ENCODE data around the gene SPSB2.
"Not testable (repeated sequence)": the region's sequence is repeated elsewhere in the genome, so short reads cannot be mapped to it uniquely, and the experiment has no call there.

SPSB2 gene

DNA sequence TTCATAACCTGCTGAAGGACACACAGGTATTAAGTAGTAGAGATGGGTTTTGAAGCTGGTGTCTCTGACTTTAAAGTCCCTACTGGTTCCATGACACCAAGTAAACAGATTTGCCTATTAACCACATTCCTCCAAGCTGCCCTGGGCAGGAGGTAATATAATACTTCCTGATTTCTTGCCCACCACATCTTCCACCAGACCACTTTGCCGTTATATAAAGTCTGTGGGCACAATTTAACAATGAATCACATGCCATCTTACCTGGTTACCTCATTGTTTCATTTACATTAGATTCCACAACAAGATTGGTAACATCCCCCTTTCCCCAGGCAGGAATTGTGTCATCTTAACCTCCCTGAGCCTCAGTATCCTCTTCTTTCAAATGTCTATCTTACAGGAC lies 30.6 kb upstream of the SPSB2 start:
- DNase-seq = no peak

DNA sequence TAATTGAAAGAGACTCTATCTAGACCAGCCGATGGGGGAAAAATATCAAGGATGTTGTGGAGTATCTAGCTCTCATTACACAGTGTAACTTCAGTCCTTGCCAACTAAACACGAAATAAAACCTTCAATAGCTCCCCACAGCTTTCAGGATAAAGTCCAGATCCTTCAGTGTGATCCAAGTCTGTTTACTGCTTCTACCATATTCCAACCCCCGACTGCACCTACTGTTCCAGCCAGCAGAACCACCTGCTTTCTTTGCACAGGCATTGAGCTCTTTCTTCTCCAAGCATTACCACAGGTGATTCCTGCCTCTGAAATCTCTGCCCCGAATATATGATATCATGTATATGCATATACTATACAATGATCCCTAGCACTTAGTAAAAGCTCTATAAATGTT lies 29.3 kb upstream of the SPSB2 start:
- DNase-seq = no peak

DNA sequence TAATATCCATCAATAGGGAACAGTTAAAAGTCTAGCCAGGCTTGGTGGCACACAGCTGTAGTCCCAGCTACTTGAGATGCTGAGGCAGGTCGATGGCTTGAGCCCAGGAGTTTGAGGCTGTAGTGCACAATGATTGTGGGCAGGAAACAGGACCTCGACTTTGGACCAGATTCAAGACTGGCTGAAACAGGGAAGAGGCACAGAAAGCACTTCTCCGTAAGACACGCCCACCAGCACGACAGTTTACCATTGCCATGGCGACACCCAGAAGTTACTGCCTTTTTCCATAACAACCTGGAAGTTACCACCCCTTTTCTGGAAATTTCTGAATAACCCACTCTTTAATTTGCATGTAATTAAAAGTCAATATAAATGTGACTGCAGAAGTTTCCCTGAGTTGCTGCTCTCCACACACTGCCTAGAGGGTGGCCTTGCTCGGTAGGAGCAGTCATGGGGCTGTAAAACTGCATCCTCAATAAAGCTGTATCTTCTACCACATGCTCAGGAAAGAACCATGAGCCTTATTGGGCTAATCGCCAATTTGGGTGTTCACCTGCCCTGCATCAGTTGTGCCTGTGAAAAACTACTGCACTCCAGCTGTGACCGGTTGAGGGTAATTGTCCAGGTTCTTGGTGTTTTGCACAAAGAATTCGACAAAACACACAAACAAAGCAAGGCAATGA lies 26.9 kb upstream of the SPSB2 start:
- peak in 42 of 56 donors; percentile 3 to 76 (median 40) for DNase-seq

DNA sequence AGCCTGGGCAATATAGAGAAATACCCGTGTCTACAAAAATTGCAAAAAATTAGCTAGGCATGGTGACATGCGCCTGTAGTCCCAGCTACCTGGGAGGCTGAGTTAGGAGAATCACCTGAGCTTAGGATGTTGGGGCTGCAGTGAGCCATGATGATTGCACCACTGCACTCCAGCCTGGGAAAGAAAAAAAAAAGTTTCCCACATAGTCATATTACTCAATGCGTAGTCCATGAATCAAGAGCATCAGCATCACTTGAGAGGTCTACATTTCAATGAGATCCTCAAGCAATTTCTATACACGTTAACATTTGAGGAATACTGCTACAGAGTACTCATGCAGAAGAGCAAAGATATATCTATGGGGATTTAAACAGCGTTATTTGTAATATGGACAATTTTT lies 26.3 kb upstream of the SPSB2 start:
- DNase-seq = no peak

DNA sequence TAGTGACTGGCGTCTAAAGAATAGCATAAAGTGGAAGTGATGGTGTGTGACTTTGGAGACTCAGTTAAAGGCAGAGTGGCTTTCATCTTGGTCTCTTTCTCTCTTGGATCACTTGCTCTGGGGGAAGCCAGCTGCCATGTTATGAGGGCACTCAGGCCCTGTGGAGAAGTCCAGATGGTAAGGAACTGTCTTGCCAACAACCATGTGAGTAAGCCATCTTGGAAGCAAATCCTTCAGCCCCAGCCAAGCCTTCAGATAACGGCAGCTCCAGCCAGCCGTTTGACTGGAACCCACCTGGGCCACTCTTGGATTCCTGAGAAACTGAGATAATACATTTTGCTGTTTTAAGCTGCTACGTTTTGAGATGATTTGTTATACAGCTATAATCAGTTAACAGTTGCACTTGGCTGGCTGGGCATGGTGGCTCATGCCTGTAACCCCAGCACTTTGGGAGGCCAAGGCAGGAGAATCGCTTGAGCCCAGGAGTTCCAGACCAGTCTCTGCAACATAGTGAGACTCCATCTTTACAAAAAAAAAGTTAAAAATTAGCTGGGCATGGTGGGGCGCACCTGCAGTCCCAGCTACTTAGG lies 23.8 kb upstream of the SPSB2 start:
- DNase-seq = no peak

DNA sequence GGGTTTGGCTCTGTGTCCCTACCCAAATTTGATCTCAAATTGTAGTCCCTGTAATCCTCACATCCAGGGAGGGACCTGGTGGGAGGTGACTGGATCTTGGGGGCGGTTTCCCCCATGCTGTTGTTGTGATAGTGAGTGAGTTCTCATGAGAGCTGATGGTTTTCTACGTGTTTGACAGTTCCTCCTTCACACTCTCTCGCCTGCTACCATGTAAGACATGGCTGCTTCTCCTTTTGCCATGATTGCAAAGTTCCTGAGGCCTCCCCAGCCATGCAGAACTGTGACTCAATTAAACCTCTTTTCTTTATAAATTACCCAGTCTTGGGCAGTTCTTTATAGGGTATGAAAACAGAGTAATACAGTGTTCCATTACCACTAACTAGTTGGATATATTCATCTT lies 21.2 kb upstream of the SPSB2 start:
- no peak for DNase-seq

DNA sequence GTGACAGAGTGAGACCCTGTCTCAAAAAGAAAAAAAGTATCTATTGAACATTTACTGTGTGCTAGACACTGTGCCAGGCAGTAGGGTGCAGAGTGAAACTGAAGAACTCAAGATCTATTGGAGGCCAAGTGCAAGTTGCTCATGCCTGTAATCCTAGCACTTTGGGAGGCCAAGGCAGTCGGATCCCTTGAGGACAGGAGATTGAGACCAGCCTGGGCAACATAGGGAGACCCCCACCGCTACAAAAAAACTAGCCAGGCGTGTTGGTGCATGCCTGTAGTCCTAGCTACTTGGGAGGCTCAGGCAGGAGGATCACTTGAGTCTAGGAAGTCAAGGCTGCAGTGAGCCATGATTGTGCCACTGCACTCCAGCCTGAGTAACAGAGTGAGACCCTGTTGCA lies 19.6 kb upstream of the SPSB2 start:
- DNase-seq = not testable (repeated sequence)

DNA sequence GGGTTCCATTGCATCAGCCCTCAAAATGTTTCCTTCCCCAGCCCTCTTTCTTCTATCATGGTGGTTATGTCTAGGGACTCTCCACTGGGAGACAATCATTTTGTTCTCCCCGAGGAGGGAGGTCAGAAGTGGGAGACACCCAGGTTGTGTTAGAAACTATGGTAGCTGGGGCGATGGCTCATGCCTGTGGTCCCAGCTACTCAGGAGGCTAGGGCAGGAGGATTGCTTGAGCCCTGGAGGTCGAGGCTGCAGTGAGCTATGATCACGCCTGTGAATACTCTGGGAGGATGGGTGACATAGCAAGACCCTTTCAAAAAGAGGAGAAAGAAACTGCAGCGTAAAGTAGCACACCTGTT lies 18.5 kb upstream of the SPSB2 start:
- no peak for DNase-seq

DNA sequence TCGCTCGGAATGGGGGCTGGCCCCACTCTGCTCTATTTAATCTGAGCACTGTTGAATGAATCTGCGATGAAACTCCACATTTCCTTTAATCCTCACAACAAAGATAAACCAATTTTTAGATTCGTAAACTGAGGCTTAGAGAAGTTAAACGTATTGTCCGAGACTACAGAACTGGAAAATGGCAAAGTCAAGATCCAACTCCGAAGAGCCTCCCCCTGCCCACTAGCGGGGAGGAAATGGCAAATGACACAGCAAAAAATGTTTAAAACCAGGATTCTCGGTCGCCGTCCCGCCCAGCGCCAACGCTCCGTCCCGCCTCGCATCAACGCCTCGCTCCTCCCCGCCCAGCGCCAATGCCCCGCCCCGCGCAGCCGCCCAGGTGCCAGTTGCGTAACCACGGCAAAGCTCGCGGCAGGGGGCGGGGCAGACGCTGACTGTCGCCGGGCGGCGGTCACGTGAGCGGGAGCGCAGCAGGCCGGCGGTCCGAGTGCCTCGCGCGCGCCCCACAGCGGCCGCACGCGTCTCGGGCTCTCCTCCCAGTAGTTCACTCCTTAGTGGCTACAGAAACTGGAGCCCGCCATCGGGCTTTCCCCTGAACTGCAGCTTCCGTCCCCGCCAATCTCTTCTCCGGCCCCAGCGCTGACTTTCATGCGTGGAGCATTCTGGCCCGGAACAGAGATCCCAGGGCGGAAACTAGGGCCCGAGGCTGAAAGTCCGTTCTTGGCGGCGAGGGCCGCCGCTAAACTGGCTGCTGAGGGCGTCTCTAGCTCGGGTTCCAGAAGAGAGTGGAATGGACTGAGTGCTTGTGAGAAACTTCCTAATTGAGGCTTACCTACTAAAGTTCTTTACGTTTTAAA lies 17.9 kb upstream of the SPSB2 start:
- DNase-seq = peak; percentile 72 to 99 (median 95)

DNA sequence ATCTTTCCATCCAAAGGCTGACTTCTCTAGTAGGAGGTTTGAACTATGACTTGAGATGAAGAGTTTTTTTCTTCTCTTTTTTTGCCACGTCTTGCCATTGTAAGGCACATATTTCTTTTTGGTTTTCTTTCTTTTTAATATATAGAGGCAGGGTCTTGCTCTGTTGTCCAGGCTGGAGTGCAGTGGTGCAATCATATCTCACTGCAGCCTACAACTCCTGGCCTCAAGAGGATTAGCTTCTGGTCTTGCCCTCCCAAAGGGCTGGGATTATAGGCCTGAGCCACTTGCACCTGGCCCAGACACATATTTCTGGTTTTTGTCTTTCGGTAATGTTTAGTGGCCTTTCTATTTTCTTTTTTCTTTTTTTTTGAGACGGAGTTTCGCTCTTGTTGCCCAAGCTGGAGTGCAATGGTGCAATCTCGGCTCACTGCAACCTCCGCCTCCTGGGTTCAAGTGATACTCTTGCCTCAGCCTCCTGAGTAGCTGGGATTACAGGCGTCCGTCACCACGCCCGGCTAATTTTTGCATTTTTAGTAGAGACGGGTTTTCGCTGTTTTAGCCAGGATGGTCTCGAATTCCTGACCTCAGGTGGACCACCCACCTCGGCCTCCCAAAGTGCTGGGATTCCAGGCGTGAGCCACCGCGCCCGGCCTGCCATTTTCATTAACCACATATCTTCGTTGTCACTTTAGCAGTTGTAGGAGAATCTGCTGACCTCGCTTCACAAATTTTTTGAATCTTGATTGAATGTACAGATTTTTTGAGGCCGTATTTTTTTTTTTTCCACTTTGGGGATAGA lies 16.9 kb upstream of the SPSB2 start:
- not testable (repeated sequence) for DNase-seq

DNA sequence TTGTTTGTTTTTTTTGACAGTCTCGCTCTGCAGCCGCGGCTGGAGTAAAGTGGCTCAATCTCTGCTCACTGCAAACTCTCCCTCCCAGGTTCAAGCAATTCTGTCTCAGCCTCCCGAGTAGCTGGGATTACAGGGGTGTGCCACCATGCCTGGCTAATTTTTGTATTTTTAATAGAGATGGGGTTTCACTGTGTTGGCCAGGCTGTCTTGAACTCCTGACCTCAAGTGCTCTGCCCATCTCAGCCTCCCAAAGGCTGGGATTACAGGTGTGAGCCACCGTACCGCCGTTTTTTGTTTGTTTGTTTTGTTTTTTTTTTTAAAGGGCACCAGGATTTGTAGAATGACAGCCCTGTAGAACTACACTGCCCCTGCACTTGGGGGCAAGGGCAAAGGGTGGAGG lies 15.7 kb upstream of the SPSB2 start:
- not testable (repeated sequence) for DNase-seq

DNA sequence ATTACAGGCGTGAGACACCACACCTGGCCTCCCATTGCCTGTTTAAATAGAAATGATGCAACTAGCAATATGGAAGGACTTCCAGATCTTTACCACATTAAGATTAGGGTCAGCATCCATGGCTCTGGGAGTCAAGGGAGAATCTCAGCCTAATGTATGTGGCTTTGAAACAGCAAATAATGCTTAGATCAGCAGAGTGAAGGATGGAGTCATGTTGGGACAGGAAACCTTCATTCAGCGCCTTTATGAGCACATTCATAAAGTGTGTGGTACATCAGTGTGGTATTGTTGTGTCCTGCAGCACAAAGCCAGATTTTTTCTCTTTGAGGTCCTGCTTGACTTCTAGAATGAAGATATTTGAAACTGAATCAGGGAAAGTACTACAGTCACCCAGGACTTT lies 15.3 kb upstream of the SPSB2 start:
- DNase-seq = no peak

DNA sequence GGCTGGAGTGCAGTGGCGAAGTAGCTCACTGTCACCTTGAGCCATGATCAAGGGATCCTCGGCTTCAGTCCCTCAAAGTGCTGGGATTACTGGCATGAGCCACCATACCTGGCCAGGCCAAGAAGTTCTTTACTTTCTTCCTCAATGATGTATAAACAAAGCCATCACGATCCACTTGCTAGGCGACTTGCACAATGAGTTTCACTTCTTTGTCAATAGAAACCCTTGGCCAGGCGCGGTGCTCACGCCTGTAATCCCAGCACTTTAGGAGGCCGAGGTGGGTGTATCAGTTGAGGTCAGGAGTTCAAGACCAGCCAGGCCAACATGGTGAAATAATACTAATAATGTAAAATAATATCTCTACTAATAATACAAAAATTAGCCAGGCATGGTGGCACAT lies 14.4 kb upstream of the SPSB2 start:
- no peak for DNase-seq

DNA sequence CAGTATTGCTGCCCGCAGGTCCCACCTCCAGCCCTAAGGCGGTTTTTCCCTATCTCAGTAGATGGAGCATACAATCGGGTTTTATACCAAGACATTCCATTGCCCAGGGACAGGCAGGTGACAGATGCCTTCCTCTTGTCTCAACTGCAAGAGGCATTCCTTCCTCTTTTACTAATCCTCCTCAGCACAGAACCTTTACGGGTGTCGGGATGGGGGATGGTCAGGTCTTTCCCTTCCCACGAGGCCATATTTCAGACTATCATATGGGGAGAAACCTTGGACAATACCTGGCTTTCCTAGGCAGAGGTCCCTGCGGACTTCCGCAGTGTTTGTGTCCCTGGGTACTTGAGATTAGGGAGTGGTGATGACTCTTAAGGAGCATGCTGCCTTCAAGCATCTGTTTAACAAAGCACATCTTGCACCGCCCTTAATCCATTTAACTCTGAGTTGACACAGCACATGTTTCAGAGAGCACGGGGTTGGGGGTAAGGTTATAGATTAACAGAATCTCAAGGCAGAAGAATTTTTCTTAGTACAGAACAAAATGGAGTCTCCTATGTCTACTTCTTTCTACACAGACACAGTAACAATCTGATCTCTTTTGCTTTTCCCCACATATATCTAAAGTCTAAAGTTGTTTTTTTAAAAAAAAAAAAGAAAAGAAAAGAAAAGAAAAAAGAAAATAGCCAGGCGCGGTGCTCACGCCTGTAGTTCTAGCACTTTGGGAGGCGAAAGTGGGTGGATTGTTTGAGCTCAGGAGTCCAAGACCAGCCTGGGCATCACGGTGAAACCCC lies 13.3 kb upstream of the SPSB2 start:
- not testable (repeated sequence) for DNase-seq

DNA sequence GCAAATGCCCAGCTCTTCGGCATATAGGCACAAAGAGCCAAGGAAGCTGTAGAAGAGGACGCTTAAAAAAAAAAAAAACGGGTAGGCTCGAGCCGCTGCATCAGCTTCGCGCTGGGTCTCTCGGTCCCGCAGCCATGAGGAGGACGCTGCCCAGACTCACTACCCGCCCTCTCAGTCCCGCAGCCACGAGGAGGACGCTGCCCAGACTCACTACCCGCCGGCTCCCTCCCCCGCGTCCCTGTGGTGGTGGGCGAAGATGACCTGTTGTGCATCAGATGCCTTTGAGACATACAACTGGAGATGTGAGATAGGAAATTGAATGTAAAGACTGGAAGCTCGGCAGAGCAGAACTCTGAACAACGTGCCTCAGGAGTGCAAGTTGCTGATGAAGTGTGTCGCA lies 11.4 kb upstream of the SPSB2 start:
- no peak for DNase-seq

DNA sequence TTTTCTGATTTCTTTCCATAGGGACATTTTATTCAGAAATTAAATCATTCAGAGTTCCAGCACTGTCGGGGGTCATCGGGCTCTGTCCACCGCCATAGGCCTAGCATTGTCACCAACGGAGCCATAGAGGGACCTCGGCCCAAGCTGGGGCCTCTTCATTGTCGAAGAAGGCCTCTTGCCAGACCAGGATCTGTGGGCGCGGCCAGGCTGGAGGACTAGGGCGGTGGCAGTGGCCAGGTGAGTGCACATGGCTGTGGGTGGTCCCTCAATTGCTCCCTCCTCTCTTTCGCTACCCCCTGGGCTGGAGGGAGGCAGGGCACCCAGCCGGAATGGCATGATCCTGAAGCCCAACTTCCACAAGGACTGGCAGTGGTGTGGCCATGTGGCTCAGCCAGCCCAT lies 10.6 kb upstream of the SPSB2 start:
- DNase-seq = no peak

DNA sequence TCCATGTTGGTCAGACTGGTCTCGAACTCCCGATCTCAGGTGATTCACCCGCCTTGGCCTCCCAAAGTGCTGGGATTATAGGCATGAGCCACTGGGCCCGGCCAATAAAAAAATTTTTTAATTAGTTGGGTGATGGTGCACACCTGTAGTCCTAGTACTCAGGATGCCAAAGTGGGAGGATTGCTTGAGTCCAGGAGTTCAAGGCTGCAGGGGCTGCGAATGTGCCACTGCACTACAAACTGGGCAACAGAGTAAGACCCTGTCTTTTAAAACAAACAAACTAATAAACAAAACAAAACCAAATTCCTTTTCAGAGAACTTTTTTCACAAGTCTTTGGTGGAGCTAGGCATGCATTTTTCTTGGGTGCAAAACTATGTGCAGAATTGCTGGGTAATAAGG lies 10.1 kb upstream of the SPSB2 start:
- no peak for DNase-seq

DNA sequence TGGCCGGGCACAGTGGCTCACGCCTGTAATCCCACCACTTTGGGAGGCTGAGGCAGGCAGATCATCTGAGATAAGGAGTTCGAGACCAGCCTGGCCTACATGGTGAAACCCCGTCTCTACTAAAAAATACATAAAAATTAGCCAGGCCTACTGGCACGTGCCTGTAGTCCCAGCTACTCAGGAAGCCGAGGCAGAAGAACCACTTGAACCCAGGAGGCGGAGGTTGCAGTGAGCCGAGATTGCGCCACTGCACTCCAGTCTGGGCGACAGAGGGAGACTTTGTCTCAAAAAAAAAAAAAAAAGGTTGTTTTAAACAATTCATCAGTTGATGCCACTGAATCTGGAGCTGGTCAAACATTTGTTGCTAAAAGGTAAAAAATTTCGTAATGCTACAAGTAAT lies 6.7 kb upstream of the SPSB2 start:
- DNase-seq = not testable (repeated sequence)

DNA sequence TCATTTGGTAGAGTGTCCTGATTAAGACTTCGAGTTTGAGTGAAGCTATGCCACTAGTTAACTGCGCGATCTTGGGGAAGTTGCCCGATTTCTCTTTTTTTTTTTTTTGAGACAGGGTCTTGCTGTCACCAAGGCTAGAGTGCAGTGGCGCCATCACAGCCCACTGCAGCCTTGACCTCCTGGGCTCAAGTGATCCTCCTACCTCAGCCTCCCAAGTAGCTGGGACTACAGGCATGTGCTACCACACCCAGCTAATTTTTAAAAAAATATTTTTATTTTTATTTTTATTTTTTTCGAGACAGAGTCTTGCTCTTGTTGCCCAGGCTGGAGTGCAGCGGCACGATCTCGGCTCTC lies 889 bp upstream of the SPSB2 start:
- not testable (repeated sequence) for DNase-seq

DNA sequence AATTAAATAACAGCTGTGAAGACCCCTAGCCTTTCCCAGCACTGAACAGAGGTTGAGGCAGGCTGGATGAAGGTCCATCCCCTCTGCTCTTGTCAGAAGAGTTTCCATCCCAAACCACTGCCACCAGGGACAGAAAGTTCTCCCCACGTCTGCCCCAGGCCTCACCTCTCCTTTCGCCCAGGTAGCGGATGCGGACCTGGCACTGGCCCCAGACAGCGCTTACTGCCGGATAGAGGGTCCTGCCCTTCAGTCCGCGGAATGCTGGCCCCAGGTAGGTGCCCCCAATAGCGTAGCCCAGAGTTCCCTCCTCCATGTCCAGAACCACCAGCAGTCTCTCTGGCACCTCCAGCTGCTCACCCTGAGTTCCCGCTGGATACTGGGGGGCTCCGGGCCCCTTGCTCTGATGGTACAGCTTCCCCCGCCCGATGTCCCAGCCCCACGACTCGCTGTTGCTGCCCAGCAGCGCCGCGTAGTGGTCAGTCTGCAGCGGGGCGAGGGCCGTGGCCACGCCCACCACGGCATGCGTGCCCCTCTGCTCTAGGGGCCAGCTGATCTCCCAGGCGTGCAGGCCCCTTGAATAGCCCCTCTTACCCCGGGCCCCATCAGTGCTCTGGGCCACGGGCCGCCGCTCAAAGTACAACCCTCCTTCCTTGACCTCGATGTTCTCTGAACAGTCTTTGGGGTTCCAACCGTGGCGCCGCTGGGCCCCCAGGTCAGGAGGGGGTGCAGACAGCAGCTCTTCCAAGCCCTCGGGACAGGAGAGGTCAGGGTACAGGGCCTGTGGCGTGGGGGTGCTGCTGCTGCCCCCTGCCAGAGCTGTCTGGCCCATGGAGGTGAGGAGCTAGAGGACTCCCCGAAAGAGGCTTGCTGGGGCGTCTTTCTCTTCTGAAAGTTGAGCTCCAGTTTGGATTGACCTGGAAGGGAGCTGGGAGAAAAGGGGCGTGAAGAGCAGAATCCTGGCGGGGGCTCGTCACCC lies 742 bp downstream of the SPSB2 start:
- peak in 54 of 56 donors; percentile 17 to 90 (median 64) for DNase-seq

All from nucleus accumbens (tissue), 56 donors.